B cell (primary cell): ENCODE data around the gene TNFRSF1A.

Experiments
- CTCF ChIP-seq: fragments of 200-600 bp; IDR thresholded peaks from one replicate; pipeline ENCODE4 v1.8.0; 2022; ENCODE audit warnings: antibody characterized with exemption, mild to moderate bottlenecking
- EZH2 ChIP-seq: IDR thresholded peaks from 2 replicates; pipeline ENCODE4 v1.6.1; 2012; ENCODE audit warnings: borderline replicate concordance, low read depth, mild to moderate bottlenecking, moderate library complexity, low read length; ENCODE audit not compliant: insufficient read depth, poor library complexity, severe bottlenecking

- TF ChIP-seq CTCF, result no peak
- TF ChIP-seq EZH2, result no peak
Measured at GRCh38 chr12:6367969-6368892, 26.4 kb upstream of the TNFRSF1A start.
